K562 (cell line): ENCODE data around the gene BCAR3. TPM values are rescaled to one million over a fixed set of nuclear protein-coding genes. Genes with fewer than 3 reads are reported as not detected.

Experiments
- ARID2 ChIP-seq: fragments of 450-650 bp; IDR thresholded peaks from 2 replicates; pipeline ENCODE4 v1.6.1; 2017; ENCODE audit warnings: antibody characterized with exemption, mild to moderate bottlenecking
- ARID4B ChIP-seq: sonication (generic); formaldehyde crosslinking; IDR thresholded peaks from 2 replicates; pipeline ENCODE4 v1.8.0; 2022; ENCODE audit warnings: mild to moderate bottlenecking, missing genetic modification reagents
- EHMT2 ChIP-seq: fragments of 450-650 bp; IDR thresholded peaks from 2 replicates; pipeline ENCODE4 v1.6.1; 2018; ENCODE audit warnings: antibody characterized with exemption
- ELK3 ChIP-seq: fragments of 450-650 bp; formaldehyde crosslinking; IDR thresholded peaks from 2 replicates; pipeline ENCODE4 v1.4.0; 2020; ENCODE audit warnings: mild to moderate bottlenecking
- FOXM1 ChIP-seq, 2 experiments: fragments of 450-650 bp in 1 of 2; sonication (generic) in 1 of 2; formaldehyde crosslinking in 1 of 2; IDR thresholded peaks; 2 replicates each; pipeline versions ENCODE4 v1.6.1 to v1.9.0; 2017 to 2022; ENCODE audit warnings: low read depth in 2 of 2, mild to moderate bottlenecking in 2 of 2, missing genetic modification reagents in 1 of 2, moderate library complexity in 1 of 2
- HDAC1 ChIP-seq, 2 experiments: fragments of 450-650 bp; IDR thresholded peaks; 2 replicates each; pipeline ENCODE4 v1.6.1; 2016 to 2017; ENCODE audit warnings: inconsistent platforms in 1 of 2, mild to moderate bottlenecking in 1 of 2, moderate library complexity in 1 of 2
- HDAC6 ChIP-seq: IDR thresholded peaks from 2 replicates; pipeline ENCODE4 v1.6.1; 2012; ENCODE audit warnings: low read depth, mild to moderate bottlenecking, control low read depth, inconsistent platforms, low read length, moderate library complexity
- MAFG ChIP-seq: fragments of 450-650 bp; conservative IDR thresholded peaks from 2 replicates; pipeline ENCODE4 v1.6.1; 2016; ENCODE audit warnings: missing genetic modification characterization, missing compliant biosample characterization
- NFIC ChIP-seq: fragments of 450-650 bp; IDR thresholded peaks from 2 replicates; pipeline ENCODE4 v1.6.1; 2017; ENCODE audit warnings: mild to moderate bottlenecking, inconsistent platforms
- PHF20 ChIP-seq: fragments of 450-650 bp; IDR thresholded peaks from 2 replicates; pipeline ENCODE4 v1.6.1; 2018; ENCODE audit not compliant: partially characterized antibody
- PHTF2 ChIP-seq: fragments of 250-450 bp; sonication (Bioruptor Pico); IDR thresholded peaks from 2 replicates; pipeline ENCODE4 v1.5.0; 2021; ENCODE audit warnings: mild to moderate bottlenecking
- POLR2AphosphoS2 ChIP-seq: IDR thresholded peaks from 2 replicates; pipeline ENCODE4 v1.6.1; 2012; ENCODE audit warnings: low read length, improper control_type of control experiment
- RNF219 ChIP-seq: fragments of 250-450 bp; sonication (Bioruptor Pico); IDR thresholded peaks from 2 replicates; pipeline ENCODE4 v1.5.0; 2022; ENCODE audit warnings: mild to moderate bottlenecking
- SMAD4 ChIP-seq: fragments of 250-450 bp; sonication (Bioruptor Pico); conservative IDR thresholded peaks from 2 replicates; pipeline ENCODE4 v1.8.0; 2021; ENCODE audit warnings: inconsistent platforms, mild to moderate bottlenecking, moderate library complexity
- SMARCC2 ChIP-seq: fragments of 450-650 bp; IDR thresholded peaks from 2 replicates; pipeline ENCODE4 v1.6.1; 2017; ENCODE audit warnings: antibody characterized with exemption, moderate library complexity, mild to moderate bottlenecking, low read depth
- SNAPC5 ChIP-seq: fragments of 250-450 bp; sonication (Bioruptor Pico); IDR thresholded peaks from 2 replicates; pipeline ENCODE4 v1.8.0; 2021; ENCODE audit warnings: moderate library complexity, mild to moderate bottlenecking, inconsistent platforms
- TEAD1 ChIP-seq, 2 experiments: fragments of 450-650 bp in 1 of 2; sonication (generic) in 1 of 2; formaldehyde crosslinking; IDR thresholded peaks; 2 replicates each; pipeline versions ENCODE4 v1.4.0 to v1.8.0; 2020 to 2022; ENCODE audit warnings: mild to moderate bottlenecking in 2 of 2, missing genetic modification reagents in 1 of 2
- ZBTB7A ChIP-seq: IDR thresholded peaks from 2 replicates; pipeline ENCODE4 v1.6.1; 2011; ENCODE audit warnings: low read depth, mild to moderate bottlenecking, low read length, moderate library complexity, borderline replicate concordance; ENCODE audit not compliant: control insufficient read depth
- ZNF316 ChIP-seq: fragments of 450-650 bp; IDR thresholded peaks from 2 replicates; pipeline ENCODE4 v1.6.1; 2016
- polyA plus RNA-seq, 8 experiments: library from polyadenylated mRNA; depleted of rRNA in 4 of 8; stranded (reverse) in 5 of 8; unstranded in 3 of 8; fragments of >200 nt; fragmentation: Nextera tagmentation in 2 of 8; fragmentation: Illumina TruSeq in 1 of 8; extraction: Ambion mirVana in 2 of 8; extraction: Trizol in 1 of 8; gene quantifications; 2 replicates each; pipeline versions ENCODE4 v1.2.1 to v1.2.3, GENCODE V29; 2011 to 2014; ENCODE audit warnings: inconsistent platforms in 1 of 8, missing spikeins in 1 of 8
- total RNA-seq, 7 experiments: library from RNA; depleted of rRNA in 6 of 7; stranded (reverse); fragments of >200 nt in 6 of 7; fragmentation: Illumina TruSeq in 2 of 7; extraction: Trizol in 2 of 7; gene quantifications; 2 replicates each; pipeline versions ENCODE4 v1.2.1 to v1.2.3, GENCODE V29; 2011 to 2021; ENCODE audit warnings: low replicate concordance in 1 of 7

The BCAR3 gene
- total and polyA plus RNA-seq, 9 of the 15 experiments (the other 6 are each of a cell fraction or from before 2014, with no cell fraction given), result 1.8 to 6.3 (median 3.8) TPM

- TF ChIP-seq RNF219 (CRISPR knock-in tag) (no peak), POLR2AphosphoS2 (no peak), ARID4B (no peak), ARID2 (no peak), EHMT2 (no peak), SNAPC5 (CRISPR knock-in tag) (no peak), NFIC (peak; percentile 19; the same call in 1 of the 2 replicates), FOXM1 (IDR thresholded peaks at IDR 0.05; ENCODE audit: low read depth) (no peak), FOXM1 (CRISPR knock-in tag; IDR thresholded peaks at IDR 0.05; ENCODE audit: low read depth) (no peak), HDAC6 (no peak), ZBTB7A (no peak), TEAD1 (CRISPR knock-in tag; IDR thresholded peaks at IDR 0.05) (no peak), HDAC1 (IDR thresholded peaks at IDR 0.05) (no peak), PHF20 (no peak), SMAD4 (CRISPR knock-in tag) (no peak), MAFG (tag) (0 out of 2 replicates have a peak, but pooled peaks have one; percentile 27), ELK3 (CRISPR knock-in tag) (no peak), ZNF316 (peak; percentile 61), PHTF2 (CRISPR knock-in tag) (no peak), SMARCC2 (no peak)
These were observed 126.5 kb downstream of the BCAR3 start (continued) for GRCh38 chr1:93554883-93555872.
